Osteoblast (primary cell): ENCODE data around the gene ARRDC3. TPM values are rescaled to one million over a fixed set of nuclear protein-coding genes. Genes with fewer than 3 reads are reported as not detected.
A peak's percentile ranks its signal among the peaks of the same experiment; 100 is the strongest.

ENCODE experiments used
- DNase-seq: peaks from one replicate; pipeline ENCODE4 v3.0.0; 2011; ENCODE audit warnings: low spot score, mixed read lengths; ENCODE audit not compliant: insufficient read length; ENCODE audit errors: missing footprints
- H2AFZ ChIP-seq: 2 replicates; pipeline ENCODE4 v1.6.0; 2011; ENCODE audit warnings: mild to moderate bottlenecking, low read length
- H3K27ac ChIP-seq: 2 replicates; pipeline ENCODE4 v1.5.1; 2011; ENCODE audit warnings: mild to moderate bottlenecking, low read depth, low read length, moderate library complexity
- H3K27me3 ChIP-seq: 2 replicates; pipeline ENCODE4 v1.6.0; 2012; ENCODE audit warnings: mild to moderate bottlenecking, control low read depth, inconsistent platforms, low read length, moderate library complexity; ENCODE audit not compliant: insufficient read depth
- H3K36me3 ChIP-seq: 2 replicates; pipeline ENCODE4 v1.5.1; 2011; ENCODE audit warnings: mild to moderate bottlenecking, low read length, control low read depth, moderate library complexity; ENCODE audit not compliant: insufficient read depth
- H3K4me1 ChIP-seq: 2 replicates; pipeline ENCODE4 v1.5.1; 2011; ENCODE audit warnings: mild to moderate bottlenecking, low read length, control low read depth, moderate library complexity; ENCODE audit not compliant: insufficient read depth
- H3K4me2 ChIP-seq: 2 replicates; pipeline ENCODE4 v1.6.0; 2011; ENCODE audit warnings: mild to moderate bottlenecking, low read length; ENCODE audit not compliant: insufficient read depth
- H3K4me3 ChIP-seq: fragments of 200-600 bp; sonication (generic); 3 replicates; pipeline ENCODE4 v1.5.1; 2012; ENCODE audit warnings: mild to moderate bottlenecking, low read length, inconsistent platforms; ENCODE audit not compliant: insufficient read depth
- H3K79me2 ChIP-seq: 2 replicates; pipeline ENCODE4 v1.6.0; 2012; ENCODE audit warnings: mild to moderate bottlenecking, low read length, control low read depth, inconsistent platforms; ENCODE audit not compliant: insufficient read depth
- H3K9me3 ChIP-seq: 2 replicates; pipeline ENCODE4 v1.5.1; 2011; ENCODE audit warnings: low read depth, low read length, control low read depth
- H4K20me1 ChIP-seq: 2 replicates; pipeline ENCODE4 v1.6.0; 2012; ENCODE audit warnings: mild to moderate bottlenecking, low read length, control low read depth; ENCODE audit not compliant: insufficient read depth
- total RNA-seq: library from RNA; depleted of rRNA; stranded (reverse); fragments of >200 nt; gene quantifications from 2 replicates; pipeline ENCODE4 v1.2.3, GENCODE V29; 2012
- TF ChIP-seq, protein P1 (sequence below): IDR thresholded peaks from 2 replicates; pipeline ENCODE4 v1.5.1; 2011; ENCODE audit warnings: mild to moderate bottlenecking, low read depth, low read length, moderate library complexity; ENCODE audit errors: extremely low read depth

The ARRDC3 gene
- total RNA-seq, 1 donor = 101 TPM

- Histone ChIP-seq H3K9me3 (no peaks in the 10 kb centered on the region), H4K20me1 (no peaks in the 10 kb centered on the region), H3K27me3 (no peaks in the 10 kb centered on the region), H2AFZ (no peak overlapping the region), H3K36me3 (no peaks in the 10 kb centered on the region), H3K4me1 (peaks cover 4% of the 10 kb centered on the region), H3K4me2 (no peak overlapping the region), H3K79me2 (no peaks in the 10 kb centered on the region), H3K4me3 (no peak overlapping the region), H3K27ac (no peak overlapping the region)
- no peak for DNase-seq
- TF ChIP-seq, protein P1, sequence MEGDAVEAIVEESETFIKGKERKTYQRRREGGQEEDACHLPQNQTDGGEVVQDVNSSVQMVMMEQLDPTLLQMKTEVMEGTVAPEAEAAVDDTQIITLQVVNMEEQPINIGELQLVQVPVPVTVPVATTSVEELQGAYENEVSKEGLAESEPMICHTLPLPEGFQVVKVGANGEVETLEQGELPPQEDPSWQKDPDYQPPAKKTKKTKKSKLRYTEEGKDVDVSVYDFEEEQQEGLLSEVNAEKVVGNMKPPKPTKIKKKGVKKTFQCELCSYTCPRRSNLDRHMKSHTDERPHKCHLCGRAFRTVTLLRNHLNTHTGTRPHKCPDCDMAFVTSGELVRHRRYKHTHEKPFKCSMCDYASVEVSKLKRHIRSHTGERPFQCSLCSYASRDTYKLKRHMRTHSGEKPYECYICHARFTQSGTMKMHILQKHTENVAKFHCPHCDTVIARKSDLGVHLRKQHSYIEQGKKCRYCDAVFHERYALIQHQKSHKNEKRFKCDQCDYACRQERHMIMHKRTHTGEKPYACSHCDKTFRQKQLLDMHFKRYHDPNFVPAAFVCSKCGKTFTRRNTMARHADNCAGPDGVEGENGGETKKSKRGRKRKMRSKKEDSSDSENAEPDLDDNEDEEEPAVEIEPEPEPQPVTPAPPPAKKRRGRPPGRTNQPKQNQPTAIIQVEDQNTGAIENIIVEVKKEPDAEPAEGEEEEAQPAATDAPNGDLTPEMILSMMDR = no peak
Observed at GRCh38 chr5:91407204-91407603, 24.1 kb upstream of the ARRDC3 start.

GRCh38 chr5:91403438-91403837 lies 20.3 kb upstream of the ARRDC3 start:
- Histone ChIP-seq H4K20me1 (no peaks in the 10 kb centered on the region), H3K4me2 (no peak overlapping the region), H3K36me3 (no peaks in the 10 kb centered on the region), H3K27ac (no peak overlapping the region), H3K9me3 (no peaks in the 10 kb centered on the region), H3K79me2 (no peaks in the 10 kb centered on the region), H3K4me3 (no peak overlapping the region), H2AFZ (peak overlapping the region; percentile 13), H3K4me1 (peaks cover 4% of the 10 kb centered on the region), H3K27me3 (no peaks in the 10 kb centered on the region)
- TF ChIP-seq, protein P1 = no peak
- no peak for DNase-seq

- TF ChIP-seq, protein P1 = no peak
- no peaks in the 10 kb centered on the region for H3K9me3 ChIP-seq
- H3K4me2 ChIP-seq = no peak overlapping the region
- no peaks in the 10 kb centered on the region for H3K27me3 ChIP-seq
- H4K20me1 ChIP-seq = no peaks in the 10 kb centered on the region
- DNase-seq = peak; percentile 68
- no peak overlapping the region for H3K27ac ChIP-seq
- no peak overlapping the region for H3K4me3 ChIP-seq
- H2AFZ ChIP-seq = no peak overlapping the region
- no peaks in the 10 kb centered on the region for H3K79me2 ChIP-seq
- peaks cover 4% of the 10 kb centered on the region for H3K4me1 ChIP-seq
- H3K36me3 ChIP-seq = no peaks in the 10 kb centered on the region
Observed at GRCh38 chr5:91401175-91401574, 18.1 kb upstream of the ARRDC3 start.

GRCh38 chr5:91397791-91398190 lies 14.7 kb upstream of the ARRDC3 start:
- TF ChIP-seq, protein P1 = no peak
- no peaks in the 10 kb centered on the region for H3K36me3 ChIP-seq
- no peaks in the 10 kb centered on the region for H3K4me1 ChIP-seq
- no peaks in the 10 kb centered on the region for H3K79me2 ChIP-seq
- DNase-seq = no peak
- no peak overlapping the region for H3K27ac ChIP-seq
- H2AFZ ChIP-seq = peak overlapping the region; percentile 1
- no peak overlapping the region for H3K4me3 ChIP-seq
- no peaks in the 10 kb centered on the region for H4K20me1 ChIP-seq
- H3K9me3 ChIP-seq = no peaks in the 10 kb centered on the region
- no peaks in the 10 kb centered on the region for H3K27me3 ChIP-seq
- no peak overlapping the region for H3K4me2 ChIP-seq
